NCI-H460 (cell line): ENCODE data around the gene FRK. TPM values are rescaled to one million over a fixed set of nuclear protein-coding genes. Genes with fewer than 3 reads are reported as not detected.

Source experiments
- DNase-seq: peaks from one replicate; pipeline ENCODE4 v3.0.0-alpha.2; 2016; ENCODE audit warnings: low read depth; ENCODE audit errors: extremely low read depth
- total RNA-seq: library from RNA; depleted of rRNA; stranded (reverse); fragments of >200 nt; shearing (Covaris generic); gene quantifications from 2 replicates; pipeline ENCODE4 v1.2.3, GENCODE V29; 2014

Gene FRK
- total RNA-seq, 1 experiment from 2014 or later: 6.9 TPM

- no peak for DNase-seq
These were observed 23.8 kb downstream of the FRK start for GRCh38 chr6:116036885-116037284.

GRCh38 chr6:116036075-116036773 lies 24.5 kb downstream of the FRK start:
- DNase-seq: no peak

GRCh38 chr6:116035616-116036015 lies 25.1 kb downstream of the FRK start:
- DNase-seq: no peak

GRCh38 chr6:116034327-116034726 lies 26.4 kb downstream of the FRK start:
- DNase-seq: peak; percentile 71

- DNase-seq: no peak
These were observed 26.9 kb downstream of the FRK start for GRCh38 chr6:116033687-116034303.

GRCh38 chr6:116030770-116031169 lies 29.9 kb downstream of the FRK start:
- DNase-seq: no peak

- DNase-seq: no peak
These were observed 31.2 kb downstream of the FRK start for GRCh38 chr6:116029535-116029934.

- no peak for DNase-seq
These were observed 32.5 kb downstream of the FRK start for GRCh38 chr6:116028233-116028632.

- no peak for DNase-seq
These were observed 32.9 kb downstream of the FRK start for GRCh38 chr6:116027801-116028200.

- DNase-seq: no peak
These were observed 35.3 kb downstream of the FRK start for GRCh38 chr6:116025405-116025804.

- DNase-seq: no peak
These were observed 37.7 kb downstream of the FRK start for GRCh38 chr6:116022841-116023445.

GRCh38 chr6:116020738-116021137 lies 40.0 kb downstream of the FRK start:
- DNase-seq: no peak

- no peak for DNase-seq
These were observed 41.3 kb downstream of the FRK start for GRCh38 chr6:116019428-116019827.

GRCh38 chr6:116018976-116019375 lies 41.7 kb downstream of the FRK start:
- no peak for DNase-seq

GRCh38 chr6:116017546-116018295 lies 43.0 kb downstream of the FRK start:
- no peak for DNase-seq

- no peak for DNase-seq
These were observed 43.7 kb downstream of the FRK start for GRCh38 chr6:116016846-116017545.

GRCh38 chr6:116015983-116016382 lies 44.7 kb downstream of the FRK start:
- no peak for DNase-seq

GRCh38 chr6:116015561-116015960 lies 45.1 kb downstream of the FRK start:
- DNase-seq: no peak

- DNase-seq: no peak
These were observed 47.7 kb downstream of the FRK start for GRCh38 chr6:116012951-116013350.

GRCh38 chr6:116012471-116012949 lies 48.2 kb downstream of the FRK start:
- no peak for DNase-seq

- DNase-seq: no peak
These were observed 49.2 kb downstream of the FRK start for GRCh38 chr6:116011520-116011919.
